ENCODE data around the gene OR10A2. TPM values are rescaled to one million over a fixed set of nuclear protein-coding genes. Genes with fewer than 3 reads are reported as not detected.
"Not testable (repeated sequence)": the region's sequence is repeated elsewhere in the genome, so short reads cannot be mapped to it uniquely, and the experiment has no call there.

Gene OR10A2
- total RNA-seq, 4 donors from 2014 or later, result not detected

DNA sequence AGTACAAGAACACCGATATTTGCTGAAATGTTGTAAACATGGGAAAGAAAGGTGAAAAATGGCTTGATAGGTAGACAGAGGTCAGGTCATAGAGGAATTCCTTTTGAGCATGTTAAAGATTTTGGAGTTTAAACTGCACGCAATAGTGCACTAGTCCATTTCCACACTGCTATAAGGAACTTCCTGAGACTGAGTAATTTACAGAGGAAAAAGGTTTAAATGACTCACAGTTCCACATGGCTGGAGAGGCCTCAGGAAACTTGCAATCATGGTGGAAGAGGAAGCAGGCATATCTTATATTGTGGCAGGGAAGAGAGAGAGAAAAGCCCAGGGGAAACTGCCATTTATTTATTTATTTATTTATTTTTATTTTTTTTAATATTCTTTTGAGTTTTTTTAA, 12.3 kb upstream of the OR10A2 start:
- TF ChIP-seq, protein P1, sequence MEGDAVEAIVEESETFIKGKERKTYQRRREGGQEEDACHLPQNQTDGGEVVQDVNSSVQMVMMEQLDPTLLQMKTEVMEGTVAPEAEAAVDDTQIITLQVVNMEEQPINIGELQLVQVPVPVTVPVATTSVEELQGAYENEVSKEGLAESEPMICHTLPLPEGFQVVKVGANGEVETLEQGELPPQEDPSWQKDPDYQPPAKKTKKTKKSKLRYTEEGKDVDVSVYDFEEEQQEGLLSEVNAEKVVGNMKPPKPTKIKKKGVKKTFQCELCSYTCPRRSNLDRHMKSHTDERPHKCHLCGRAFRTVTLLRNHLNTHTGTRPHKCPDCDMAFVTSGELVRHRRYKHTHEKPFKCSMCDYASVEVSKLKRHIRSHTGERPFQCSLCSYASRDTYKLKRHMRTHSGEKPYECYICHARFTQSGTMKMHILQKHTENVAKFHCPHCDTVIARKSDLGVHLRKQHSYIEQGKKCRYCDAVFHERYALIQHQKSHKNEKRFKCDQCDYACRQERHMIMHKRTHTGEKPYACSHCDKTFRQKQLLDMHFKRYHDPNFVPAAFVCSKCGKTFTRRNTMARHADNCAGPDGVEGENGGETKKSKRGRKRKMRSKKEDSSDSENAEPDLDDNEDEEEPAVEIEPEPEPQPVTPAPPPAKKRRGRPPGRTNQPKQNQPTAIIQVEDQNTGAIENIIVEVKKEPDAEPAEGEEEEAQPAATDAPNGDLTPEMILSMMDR (IDR thresholded peaks at IDR 0.05), result no peak
- no peak for ATAC-seq (ENCODE audit: low FRiP score)
- DNase-seq (ENCODE audit: low spot score), result no peak

DNA sequence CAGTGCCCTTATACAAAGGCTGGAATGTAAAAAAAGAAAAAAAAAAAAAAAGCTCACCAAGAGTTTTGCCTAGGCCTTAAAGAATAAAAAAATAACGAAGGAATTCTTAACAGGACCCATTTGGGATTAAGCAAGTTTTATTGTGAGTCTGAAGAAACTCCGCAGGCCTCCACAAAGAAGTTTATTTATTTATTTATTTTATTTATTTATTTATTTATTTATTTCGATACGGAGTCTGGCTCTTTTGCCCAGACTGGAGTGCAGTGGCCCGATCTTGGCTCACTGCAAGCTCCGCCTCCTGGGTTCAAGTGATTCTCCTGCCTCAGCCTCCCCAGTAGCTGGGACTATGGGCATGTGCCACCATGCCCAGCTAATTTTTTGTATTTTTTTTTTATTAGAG, 8.1 kb upstream of the OR10A2 start:
- ATAC-seq (ENCODE audit: low FRiP score); DNase-seq (ENCODE audit: low spot score): not testable (repeated sequence)

DNA sequence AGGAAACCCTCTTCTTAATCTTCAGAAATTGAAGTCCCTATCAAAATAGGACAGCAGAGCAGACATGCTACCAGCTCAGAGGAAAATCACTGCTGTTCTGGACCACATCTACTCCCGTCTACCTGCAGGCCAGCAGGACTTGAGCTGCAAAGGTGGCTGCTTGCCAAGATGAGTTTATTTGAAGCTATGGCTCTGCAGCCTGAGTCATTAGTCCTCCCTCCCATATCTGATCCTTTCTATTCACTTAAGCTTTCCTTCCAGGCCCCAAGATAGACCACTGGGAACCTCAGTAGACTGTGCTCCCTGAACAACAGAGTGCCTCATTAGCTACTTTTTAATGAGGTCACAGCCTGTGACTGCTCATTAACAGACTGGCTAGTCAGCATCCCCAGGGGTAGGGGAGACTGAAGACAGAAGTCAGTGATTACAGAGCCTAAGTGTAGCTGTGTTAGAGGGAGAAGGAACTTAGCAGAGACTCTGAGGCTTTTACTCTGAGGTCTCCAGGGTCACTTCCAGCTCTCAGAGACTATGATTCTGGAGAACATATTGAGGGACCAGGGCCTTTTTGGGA, 6.8 kb upstream of the OR10A2 start:
- TF ChIP-seq, protein P1 (IDR thresholded peaks at IDR 0.05), result no peak
- DNase-seq (ENCODE audit: low spot score), result no peak
- no peak for ATAC-seq (ENCODE audit: low FRiP score)

DNA sequence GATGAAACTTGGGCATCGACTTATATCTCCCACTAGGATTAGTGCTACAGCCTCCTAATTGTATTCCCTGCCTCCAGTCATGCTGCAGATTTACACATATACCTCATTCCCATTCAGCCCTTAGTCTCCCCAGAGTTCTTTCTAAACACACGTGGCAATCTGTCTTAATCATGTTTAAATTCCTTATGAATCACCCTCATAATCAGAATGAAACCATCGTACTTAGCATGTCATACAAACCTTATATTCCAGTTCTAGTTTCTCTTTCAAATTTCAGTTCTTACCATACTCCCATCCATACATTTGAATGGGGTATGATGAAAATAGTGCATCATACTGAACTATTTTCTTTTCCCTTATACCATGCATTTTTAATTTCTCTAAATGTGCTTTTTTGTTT, 6.0 kb upstream of the OR10A2 start:
- ATAC-seq (ENCODE audit: low FRiP score), result no peak
- DNase-seq (ENCODE audit: low spot score), result no peak
- TF ChIP-seq, protein P1 (IDR thresholded peaks at IDR 0.05), result no peak

DNA sequence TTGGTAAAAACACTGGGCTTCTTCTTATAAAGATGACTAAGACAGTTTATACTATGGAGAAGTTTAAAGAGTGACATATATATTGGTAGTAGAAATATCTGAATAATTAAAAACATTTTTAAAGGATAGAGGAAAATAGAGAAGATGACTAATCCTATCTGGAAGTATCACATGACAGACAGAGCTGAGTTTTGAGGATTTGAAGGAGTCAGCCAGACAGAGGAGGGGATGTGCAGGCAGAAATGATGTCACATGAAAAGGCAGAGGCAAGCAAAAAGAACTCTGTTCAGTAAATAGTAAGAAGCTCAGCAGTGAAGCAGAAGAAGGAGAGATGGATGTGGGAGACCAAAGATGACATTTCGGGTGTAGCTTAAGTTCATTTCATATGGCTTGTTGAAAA, 1.6 kb downstream of the OR10A2 start:
- TF ChIP-seq, protein P1 (IDR thresholded peaks at IDR 0.05), result no peak
- no peak for ATAC-seq (ENCODE audit: low FRiP score)
- DNase-seq (ENCODE audit: low spot score), result no peak

DNA sequence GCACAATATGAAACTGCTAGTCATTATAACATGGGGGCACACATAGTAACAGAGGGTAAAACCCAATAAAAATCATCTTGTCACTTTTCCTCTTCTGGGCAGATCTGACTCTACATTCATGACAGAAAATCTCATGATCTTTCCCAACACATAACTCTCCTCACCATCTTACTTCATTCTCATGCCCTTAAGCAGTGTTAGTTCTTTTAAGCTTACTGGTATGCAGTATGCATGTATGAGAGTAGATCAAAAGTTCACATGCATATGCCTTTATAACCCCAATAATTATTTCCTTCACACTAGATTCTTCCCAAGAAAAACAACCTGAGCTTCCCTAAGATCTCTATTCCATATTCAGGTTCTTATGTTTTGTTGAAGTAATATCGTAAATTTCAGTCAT, 8.4 kb downstream of the OR10A2 start:
- TF ChIP-seq, protein P1 (IDR thresholded peaks at IDR 0.05), result no peak
- no peak for DNase-seq (ENCODE audit: low spot score)
- no peak for ATAC-seq (ENCODE audit: low FRiP score)

DNA sequence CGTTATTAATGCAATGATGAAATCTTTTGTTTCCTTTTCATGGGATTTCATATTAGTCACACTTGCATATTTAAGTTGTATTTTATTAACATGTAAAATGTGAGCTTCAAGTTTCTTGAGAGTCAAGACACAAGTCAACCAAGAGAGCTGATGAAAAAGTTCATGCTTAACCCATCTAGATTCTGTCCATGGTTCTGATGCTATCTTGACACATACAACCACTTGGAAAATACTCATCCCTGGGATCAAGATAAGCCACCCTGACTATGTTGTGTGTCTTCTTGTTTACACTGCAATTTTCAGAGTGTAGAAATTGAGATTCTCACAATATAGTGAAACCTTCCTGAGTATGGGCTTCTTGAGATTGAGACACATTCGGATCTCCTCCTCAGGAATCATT, 12.9 kb downstream of the OR10A2 start:
- TF ChIP-seq, protein P1 (IDR thresholded peaks at IDR 0.05), result no peak
- ATAC-seq (ENCODE audit: low FRiP score), result no peak
- no peak for DNase-seq (ENCODE audit: low spot score)

DNA sequence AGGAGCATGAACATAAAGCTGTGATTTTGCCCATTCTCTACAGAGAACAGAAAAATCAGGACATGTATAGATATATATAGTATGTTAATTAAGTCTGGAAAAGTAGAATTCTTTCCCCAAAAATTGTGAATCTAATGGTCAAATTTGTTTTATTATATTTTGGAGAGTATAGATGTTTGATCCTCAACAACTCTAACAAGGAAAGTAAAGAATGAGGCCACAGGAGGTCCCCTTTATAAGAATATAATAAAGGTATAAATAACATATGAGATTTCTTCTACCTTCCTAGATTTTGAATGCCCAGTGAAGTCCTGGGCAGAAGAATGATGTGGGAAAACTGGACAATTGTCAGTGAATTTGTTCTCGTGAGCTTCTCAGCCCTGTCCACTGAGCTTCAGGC, 13.5 kb downstream of the OR10A2 start, which contains the start of gene OR10A4:
Gene OR10A4, plus strand, starts transcription at position 301 of the 400 bp plus-strand sequence. Its CDS starts 23 bp downstream, at position 324.
- TF ChIP-seq, protein P1 (IDR thresholded peaks at IDR 0.05), result no peak
- DNase-seq (ENCODE audit: low spot score), result no peak
- ATAC-seq (ENCODE audit: low FRiP score), result no peak
